HCT116 (cell line): ENCODE data around the gene CRELD2. TPM values are rescaled to one million over a fixed set of nuclear protein-coding genes. Genes with fewer than 3 reads are reported as not detected.

Experiments used
- ATAC-seq: fragments of 200-7000 bp; cut with Tn5 transposase; 2 replicates; pipeline ENCODE4 v1.9.1; 2020; ENCODE audit warnings: mild to moderate bottlenecking, moderate library complexity
- BruUV-seq: library from RNA; stranded (reverse); fragments of 400-500 nt; replicated peaks from 2 replicates; lab custom pipeline; 2021; lab: Mats Ljungman, UMichigan
- CTCF ChIA-PET: fragments of 300-600 bp; sonication (Branson Sonifier 250); formaldehyde crosslinking; loops from one replicate; lab custom pipeline; 2021; ENCODE audit warnings: antibody characterized with exemption; lab: Charles Lee
- POLR2A ChIA-PET: fragments of 300-600, 350-600 bp; sonication (Branson Sonifier 250); formaldehyde crosslinking; loops from one replicate; lab custom pipeline; 2021; ENCODE audit warnings: antibody characterized with exemption; lab: Charles Lee
- RAD21 ChIA-PET, 2 experiments: fragments of 300-600 bp; sonication (Branson Sonifier 250); formaldehyde crosslinking; loops; one replicate each; lab custom pipeline; 2023; ENCODE audit warnings: low total read pairs in 2 of 2; ENCODE audit not compliant: uncharacterized antibody in 2 of 2, unreplicated experiment in 2 of 2, low non-redundant PET in 1 of 2; lab: Charles Lee
- DNase-seq: peaks from one replicate; pipeline ENCODE4 v3.0.0-alpha.2; 2010; ENCODE audit warnings: low read depth, low spot score
- H2AFZ ChIP-seq: fragments of 200-600 bp; shearing (Covaris generic), sonication (generic); 2 replicates; pipeline ENCODE4 v1.6.1; 2017; ENCODE audit warnings: low read depth, mixed run types, mixed read lengths, antibody characterized with exemption, low read length; ENCODE audit not compliant: poor library complexity, severe bottlenecking
- H3K27ac ChIP-seq: 2 replicates; pipeline ENCODE4 v1.5.1; 2012; ENCODE audit warnings: low read depth, low read length
- H3K27me3 ChIP-seq: fragments of 200-600 bp; sonication (generic); 2 replicates; pipeline ENCODE4 v1.6.1; 2016; ENCODE audit warnings: mixed run types, low read length, mixed read lengths; ENCODE audit not compliant: insufficient read depth
- H3K36me3 ChIP-seq, 2 experiments: fragments of 200-500 bp in 1 of 2; fragments of 200-600 bp in 1 of 2; sonication (Bioruptor generic) in 1 of 2; sonication (generic) in 1 of 2; 2 replicates each; pipeline versions ENCODE4 v1.5.1 to v1.6.1; 2014 to 2016; ENCODE audit warnings: low read length in 2 of 2, inconsistent platforms in 1 of 2, mixed read lengths in 1 of 2, mixed run types in 1 of 2; ENCODE audit not compliant: insufficient read depth in 2 of 2, control insufficient read depth in 1 of 2
- H3K4me1 ChIP-seq, 2 experiments: fragments of 200-600 bp in 1 of 2; sonication (generic) in 1 of 2; 2 replicates each; pipeline versions ENCODE4 v1.5.1 to v1.6.1; 2012 to 2017; ENCODE audit warnings: low read length in 2 of 2, inconsistent platforms in 1 of 2, mild to moderate bottlenecking in 1 of 2, mixed read lengths in 1 of 2, mixed run types in 1 of 2, moderate library complexity in 1 of 2; ENCODE audit not compliant: insufficient read depth in 2 of 2, control insufficient read depth in 1 of 2
- H3K4me2 ChIP-seq: fragments of 200-600 bp; sonication (generic); 2 replicates; pipeline ENCODE4 v1.6.1; 2017; ENCODE audit warnings: mixed run types, low read length, mixed read lengths
- H3K4me3 ChIP-seq, 2 experiments: fragments of 200-600 bp in 1 of 2; sonication (generic) in 1 of 2; replicated peaks in 1 of 2; 2 replicates each; pipeline ENCODE4 v1.5.1; 2011 to 2016; ENCODE audit warnings: low read length in 2 of 2, control low read depth in 1 of 2, low read depth in 1 of 2, mild to moderate bottlenecking in 1 of 2, mixed read lengths in 1 of 2, mixed run types in 1 of 2
- H3K79me2 ChIP-seq: fragments of 200-600 bp; sonication (generic); 2 replicates; pipeline ENCODE4 v1.6.1; 2017; ENCODE audit warnings: mild to moderate bottlenecking, mixed run types, low read length, moderate library complexity, mixed read lengths; ENCODE audit not compliant: insufficient read depth
- H3K9ac ChIP-seq: fragments of 200-600 bp; sonication (generic); 2 replicates; pipeline ENCODE4 v1.6.1; 2016; ENCODE audit warnings: low read length, mixed read lengths
- H3K9me2 ChIP-seq: fragments of 200-600 bp; sonication (generic), shearing (Covaris generic); 2 replicates; pipeline ENCODE4 v1.6.1; 2017; ENCODE audit warnings: mixed run types, mild to moderate bottlenecking, moderate library complexity; ENCODE audit not compliant: insufficient read depth
- H3K9me3 ChIP-seq, 2 experiments: fragments of 200-500 bp in 1 of 2; fragments of 200-600 bp in 1 of 2; sonication (Bioruptor generic) in 1 of 2; sonication (generic) in 1 of 2; 2 replicates each; pipeline ENCODE4 v1.6.1; 2014 to 2017; ENCODE audit warnings: low read length in 2 of 2, mixed read lengths in 2 of 2, inconsistent platforms in 1 of 2, low read depth in 1 of 2, mild to moderate bottlenecking in 1 of 2, mixed run types in 1 of 2, moderate library complexity in 1 of 2; ENCODE audit not compliant: control insufficient read depth in 1 of 2, insufficient read depth in 1 of 2
- H4K20me1 ChIP-seq: fragments of 200-600 bp; sonication (generic), shearing (Covaris generic); 2 replicates; pipeline ENCODE4 v1.6.1; 2017; ENCODE audit warnings: mixed run types, mild to moderate bottlenecking, moderate library complexity; ENCODE audit not compliant: insufficient read depth
- CBX3 ChIP-seq: IDR thresholded peaks from 2 replicates; pipeline ENCODE4 v1.6.1; 2012; ENCODE audit warnings: low read depth
- CEBPB ChIP-seq: IDR thresholded peaks from 2 replicates; pipeline ENCODE4 v1.6.1; 2012; ENCODE audit warnings: low read depth
- EZH2 ChIP-seq: fragments of 200-600 bp; sonication (generic); IDR thresholded peaks from 2 replicates; pipeline ENCODE4 v1.6.1; 2017; ENCODE audit warnings: antibody characterized with exemption, mixed run types
- EZH2phosphoT487 ChIP-seq: fragments of 200-600 bp; IDR thresholded peaks from 2 replicates; pipeline ENCODE4 v1.6.1; 2018; ENCODE audit warnings: antibody characterized with exemption, borderline replicate concordance
- FOSL1 ChIP-seq: IDR thresholded peaks from 2 replicates; pipeline ENCODE4 v1.6.1; 2012; ENCODE audit warnings: low read depth
- RAD21 ChIP-seq: IDR thresholded peaks from 2 replicates; pipeline ENCODE4 v1.6.1; 2012; ENCODE audit warnings: low read depth, mild to moderate bottlenecking
- SIN3A ChIP-seq: IDR thresholded peaks from 2 replicates; pipeline ENCODE4 v1.6.1; 2012; ENCODE audit warnings: low read depth
- SRF ChIP-seq: IDR thresholded peaks from 2 replicates; pipeline ENCODE4 v1.6.1; 2012; ENCODE audit warnings: low read depth
- YY1 ChIP-seq: IDR thresholded peaks from 2 replicates; pipeline ENCODE4 v1.6.1; 2011; ENCODE audit warnings: low read length, low read depth, moderate library complexity, mild to moderate bottlenecking; ENCODE audit not compliant: insufficient replicate concordance; ENCODE audit errors: extremely low read depth
- intact Hi-C: fragments of 100-400 bp; cut with micrococcal nuclease; formaldehyde crosslinking; loops from 2 replicates; pipeline ENCODE4 v1.10.0; 2022
- total RNA-seq: library from RNA; stranded (reverse); gene quantifications from one replicate; pipeline ENCODE4 v1.2.1, GENCODE V29; 2021; ENCODE audit not compliant: unreplicated experiment
- TF ChIP-seq, protein P1 (sequence below): IDR thresholded peaks from 2 replicates; pipeline ENCODE4 v1.6.1; 2011; ENCODE audit warnings: mild to moderate bottlenecking, low read length, moderate library complexity; ENCODE audit not compliant: insufficient replicate concordance; ENCODE audit errors: extremely low read depth
- TF ChIP-seq, protein P2 (sequence below): IDR thresholded peaks from 2 replicates; pipeline ENCODE4 v1.6.1; 2012
- TF ChIP-seq, protein P3 (sequence below), 3 experiments: fragments of 200-600 bp in 1 of 3; sonication (generic) in 1 of 3; IDR thresholded peaks in 2 of 3; conservative IDR thresholded peaks in 1 of 3; 2 replicates each; pipeline ENCODE4 v1.5.1; 2012 to 2017; ENCODE audit warnings: low read depth in 2 of 3, low read length in 2 of 3, antibody characterized with exemption in 1 of 3, borderline replicate concordance in 1 of 3, control low read depth in 1 of 3, mild to moderate bottlenecking in 1 of 3, mixed read lengths in 1 of 3, mixed run types in 1 of 3, moderate library complexity in 1 of 3; ENCODE audit not compliant: insufficient read depth in 1 of 3
- TF ChIP-seq, protein P4 (sequence below): IDR thresholded peaks from 2 replicates; pipeline ENCODE4 v1.6.1; 2012; ENCODE audit warnings: low read depth

The CRELD2 gene
- total RNA-seq, 1 experiment from 2014 or later, result 45.8 TPM

DNA sequence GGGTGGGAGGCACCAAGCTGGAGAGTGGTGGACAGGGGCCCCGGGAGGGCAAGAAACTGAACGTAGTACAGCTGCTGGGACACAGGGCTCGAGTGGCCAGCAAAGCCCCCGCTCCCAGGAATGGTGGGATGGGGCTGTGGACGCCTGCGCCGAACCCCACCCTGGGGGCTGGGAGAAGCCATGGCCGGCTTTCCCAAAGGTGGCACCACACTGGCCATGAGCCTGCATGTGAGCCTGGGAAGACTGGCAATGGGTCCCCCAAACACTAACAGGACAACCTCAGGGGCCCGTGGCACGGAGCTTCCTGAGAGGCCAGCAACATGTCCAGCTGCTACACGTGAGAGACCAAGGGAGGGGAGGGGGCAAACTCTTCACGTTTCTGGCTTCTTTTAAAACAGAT is 4.2 kb upstream of the CRELD2 start:
- intact Hi-C loops, result no loop called here

DNA sequence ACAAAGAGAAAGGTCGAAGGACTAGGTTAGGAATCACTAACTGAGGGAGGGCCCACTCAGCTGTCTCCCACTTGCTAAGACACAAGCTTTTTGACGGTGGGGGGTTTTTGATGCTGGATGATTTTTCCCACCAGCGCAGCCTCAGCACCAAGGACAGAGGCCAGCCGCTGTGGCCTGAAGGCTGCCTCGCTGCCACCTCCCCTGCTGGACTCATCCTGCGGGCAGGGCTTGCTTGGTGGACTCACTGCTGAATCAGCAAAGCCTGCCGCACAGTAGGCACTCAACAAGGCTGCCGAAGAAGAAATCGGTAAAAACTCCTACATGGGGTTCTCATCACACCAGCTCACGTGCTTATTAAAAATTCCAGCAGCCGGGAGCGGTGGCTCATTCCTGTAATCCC is 2.8 kb upstream of the CRELD2 start:
- ATAC-seq, result no peak
- TF ChIP-seq CEBPB (no peak), YY1 (no peak), SIN3A (no peak), FOSL1 (no peak), SRF (no peak), RAD21 (no peak), CBX3 (no peak)
- TF ChIP-seq, protein P1, sequence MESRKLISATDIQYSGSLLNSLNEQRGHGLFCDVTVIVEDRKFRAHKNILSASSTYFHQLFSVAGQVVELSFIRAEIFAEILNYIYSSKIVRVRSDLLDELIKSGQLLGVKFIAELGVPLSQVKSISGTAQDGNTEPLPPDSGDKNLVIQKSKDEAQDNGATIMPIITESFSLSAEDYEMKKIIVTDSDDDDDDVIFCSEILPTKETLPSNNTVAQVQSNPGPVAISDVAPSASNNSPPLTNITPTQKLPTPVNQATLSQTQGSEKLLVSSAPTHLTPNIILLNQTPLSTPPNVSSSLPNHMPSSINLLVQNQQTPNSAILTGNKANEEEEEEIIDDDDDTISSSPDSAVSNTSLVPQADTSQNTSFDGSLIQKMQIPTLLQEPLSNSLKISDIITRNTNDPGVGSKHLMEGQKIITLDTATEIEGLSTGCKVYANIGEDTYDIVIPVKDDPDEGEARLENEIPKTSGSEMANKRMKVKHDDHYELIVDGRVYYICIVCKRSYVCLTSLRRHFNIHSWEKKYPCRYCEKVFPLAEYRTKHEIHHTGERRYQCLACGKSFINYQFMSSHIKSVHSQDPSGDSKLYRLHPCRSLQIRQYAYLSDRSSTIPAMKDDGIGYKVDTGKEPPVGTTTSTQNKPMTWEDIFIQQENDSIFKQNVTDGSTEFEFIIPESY, result no peak
- TF ChIP-seq, protein P2, sequence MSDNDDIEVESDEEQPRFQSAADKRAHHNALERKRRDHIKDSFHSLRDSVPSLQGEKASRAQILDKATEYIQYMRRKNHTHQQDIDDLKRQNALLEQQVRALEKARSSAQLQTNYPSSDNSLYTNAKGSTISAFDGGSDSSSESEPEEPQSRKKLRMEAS, result no peak
- TF ChIP-seq, protein P3, sequence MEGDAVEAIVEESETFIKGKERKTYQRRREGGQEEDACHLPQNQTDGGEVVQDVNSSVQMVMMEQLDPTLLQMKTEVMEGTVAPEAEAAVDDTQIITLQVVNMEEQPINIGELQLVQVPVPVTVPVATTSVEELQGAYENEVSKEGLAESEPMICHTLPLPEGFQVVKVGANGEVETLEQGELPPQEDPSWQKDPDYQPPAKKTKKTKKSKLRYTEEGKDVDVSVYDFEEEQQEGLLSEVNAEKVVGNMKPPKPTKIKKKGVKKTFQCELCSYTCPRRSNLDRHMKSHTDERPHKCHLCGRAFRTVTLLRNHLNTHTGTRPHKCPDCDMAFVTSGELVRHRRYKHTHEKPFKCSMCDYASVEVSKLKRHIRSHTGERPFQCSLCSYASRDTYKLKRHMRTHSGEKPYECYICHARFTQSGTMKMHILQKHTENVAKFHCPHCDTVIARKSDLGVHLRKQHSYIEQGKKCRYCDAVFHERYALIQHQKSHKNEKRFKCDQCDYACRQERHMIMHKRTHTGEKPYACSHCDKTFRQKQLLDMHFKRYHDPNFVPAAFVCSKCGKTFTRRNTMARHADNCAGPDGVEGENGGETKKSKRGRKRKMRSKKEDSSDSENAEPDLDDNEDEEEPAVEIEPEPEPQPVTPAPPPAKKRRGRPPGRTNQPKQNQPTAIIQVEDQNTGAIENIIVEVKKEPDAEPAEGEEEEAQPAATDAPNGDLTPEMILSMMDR (IDR thresholded peaks at IDR 0.05 in 2 of 3, conservative IDR thresholded peaks at IDR 0.05 in 1 of 3; ENCODE audit: borderline replicate concordance in 1 of 3, insufficient read depth in 1 of 3, low read depth in 2 of 3, low read length in 2 of 3), result no peak
- TF ChIP-seq, protein P4, sequence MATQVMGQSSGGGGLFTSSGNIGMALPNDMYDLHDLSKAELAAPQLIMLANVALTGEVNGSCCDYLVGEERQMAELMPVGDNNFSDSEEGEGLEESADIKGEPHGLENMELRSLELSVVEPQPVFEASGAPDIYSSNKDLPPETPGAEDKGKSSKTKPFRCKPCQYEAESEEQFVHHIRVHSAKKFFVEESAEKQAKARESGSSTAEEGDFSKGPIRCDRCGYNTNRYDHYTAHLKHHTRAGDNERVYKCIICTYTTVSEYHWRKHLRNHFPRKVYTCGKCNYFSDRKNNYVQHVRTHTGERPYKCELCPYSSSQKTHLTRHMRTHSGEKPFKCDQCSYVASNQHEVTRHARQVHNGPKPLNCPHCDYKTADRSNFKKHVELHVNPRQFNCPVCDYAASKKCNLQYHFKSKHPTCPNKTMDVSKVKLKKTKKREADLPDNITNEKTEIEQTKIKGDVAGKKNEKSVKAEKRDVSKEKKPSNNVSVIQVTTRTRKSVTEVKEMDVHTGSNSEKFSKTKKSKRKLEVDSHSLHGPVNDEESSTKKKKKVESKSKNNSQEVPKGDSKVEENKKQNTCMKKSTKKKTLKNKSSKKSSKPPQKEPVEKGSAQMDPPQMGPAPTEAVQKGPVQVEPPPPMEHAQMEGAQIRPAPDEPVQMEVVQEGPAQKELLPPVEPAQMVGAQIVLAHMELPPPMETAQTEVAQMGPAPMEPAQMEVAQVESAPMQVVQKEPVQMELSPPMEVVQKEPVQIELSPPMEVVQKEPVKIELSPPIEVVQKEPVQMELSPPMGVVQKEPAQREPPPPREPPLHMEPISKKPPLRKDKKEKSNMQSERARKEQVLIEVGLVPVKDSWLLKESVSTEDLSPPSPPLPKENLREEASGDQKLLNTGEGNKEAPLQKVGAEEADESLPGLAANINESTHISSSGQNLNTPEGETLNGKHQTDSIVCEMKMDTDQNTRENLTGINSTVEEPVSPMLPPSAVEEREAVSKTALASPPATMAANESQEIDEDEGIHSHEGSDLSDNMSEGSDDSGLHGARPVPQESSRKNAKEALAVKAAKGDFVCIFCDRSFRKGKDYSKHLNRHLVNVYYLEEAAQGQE, result no peak; the same call in 1 of the 2 replicates

More for the DNA sequence above, 4.2 kb upstream of the CRELD2 start:
- Histone ChIP-seq H3K9ac (no peak overlapping the region), H2AFZ (no peak overlapping the region), H3K4me1 (peaks cover 6 to 12% of the 10 kb centered on the region in 2 experiments; a peak in 3 of 4 replicates), H4K20me1 (no peaks in the 10 kb centered on the region), H3K27ac (no peak overlapping the region), H3K9me2 (no peaks in the 10 kb centered on the region), H3K9me3 (no peaks in the 10 kb centered on the region), H3K4me3 (no peak overlapping the region), H3K4me2 (no peak overlapping the region), H3K27me3 (no peaks in the 10 kb centered on the region), H3K79me2 (peaks cover 14% of the 10 kb centered on the region; the same call in 1 of the 2 replicates), H3K36me3 (no peaks in the 10 kb centered on the region)
- no peak for DNase-seq
- ChIA-PET CTCF (no interaction called here), POLR2A (no interaction called here), RAD21 (no interaction called here)
- TF ChIP-seq EZH2, result no peak
- no peak for TF ChIP-seq EZH2phosphoT487
- no TSS peak for BruUV-seq
- no peak for ATAC-seq

More for the DNA sequence above, 2.8 kb upstream of the CRELD2 start:
- no peaks in the 10 kb centered on the region for H3K9me3 ChIP-seq
- H2AFZ ChIP-seq, result no peak overlapping the region
- DNase-seq, result no peak
- intact Hi-C loops, result loop anchor here (5.0 kb wide), 1 partner anchor 148 kb away; no protein-coding TSS in a partner anchor
- H4K20me1 ChIP-seq, result no peaks in the 10 kb centered on the region
- no peaks in the 10 kb centered on the region for H3K9me2 ChIP-seq
- peaks cover 14% of the 10 kb centered on the region; the same call in 1 of the 2 replicates for H3K79me2 ChIP-seq
- peaks cover 7 to 16% of the 10 kb centered on the region in 2 experiments; a peak in 3 of 4 replicates for H3K4me1 ChIP-seq
- no peaks in the 10 kb centered on the region for H3K27me3 ChIP-seq
- ChIA-PET CTCF (no interaction called here), RAD21 (no interaction called here), POLR2A (no interaction called here)
- no peak overlapping the region for H3K27ac ChIP-seq
- peaks cover 0 to 4% of the 10 kb centered on the region in 2 experiments; a peak in 1 of 4 replicates for H3K36me3 ChIP-seq
- H3K4me2 ChIP-seq, result no peak overlapping the region
- H3K9ac ChIP-seq, result no peak overlapping the region
- BruUV-seq, result no TSS peak
- H3K4me3 ChIP-seq, result no peak overlapping the region
